Left cardiac atrium (tissue), 4 donors: ENCODE measurements around the gene L3MBTL2. TPM values are rescaled to one million over a fixed set of nuclear protein-coding genes. Genes with fewer than 3 reads are reported as not detected.
A peak's percentile ranks its signal among the peaks of the same experiment; 100 is the strongest.

Experiments
- ATAC-seq, 2 donors: fragments of 200-7000 bp; cut with Tn5 transposase; one replicate each; pipeline ENCODE4 v1.9.1; 2020; ENCODE audit warnings: mild to moderate bottlenecking in 2 of 2, moderate library complexity in 2 of 2
- DNase-seq: peaks from one replicate; pipeline ENCODE4 v3.0.0-alpha.2; 2020
- intact Hi-C, 2 donors: fragments of 100-400 bp; cut with DNase I; formaldehyde crosslinking; loops; one replicate each; pipeline versions ENCODE4 v1.14.1 to v1.15.1; 2022 to 2023
- total RNA-seq, 2 donors: library from RNA; stranded (reverse); fragmentation: NEBNext Ultra II Directional; extraction: Animal tissue kit (Norgen Biotek cat#: 25700); gene quantifications; one replicate each; pipeline ENCODE4 v1.2.1, GENCODE V29; 2021
- donor health status: DM: no; HTN: yes; CAD: no.
- donor health status: DM: no; HTN: yes; CAD: no; lungs with severe emphysema.
- donor health status: DM: yes; HTN: yes; CAD: no.
- donor health status: Dilated cardiomyopathy.

L3MBTL2 gene
- total RNA-seq, 2 donors from 2014 or later, result 13.6 to 15.4 TPM

DNA sequence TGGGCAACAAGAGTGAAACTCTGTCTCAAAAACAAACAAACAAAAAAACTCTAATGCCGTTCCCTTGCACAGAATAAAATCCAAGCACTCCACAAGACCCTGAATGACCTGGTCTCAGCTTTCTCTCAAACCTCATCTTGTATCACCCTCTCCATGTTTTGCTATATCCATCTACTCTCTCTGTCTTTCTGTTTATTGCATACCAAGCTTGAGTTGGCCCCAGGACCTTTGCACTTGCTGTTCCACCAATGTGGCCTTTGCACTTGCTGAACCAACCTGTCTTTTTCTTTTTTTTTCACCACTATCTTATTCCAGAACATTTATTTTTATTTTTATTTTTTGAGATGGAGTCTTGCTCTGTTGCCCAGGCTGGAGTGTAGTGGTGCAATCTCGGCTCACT lies 2.0 kb upstream of the L3MBTL2 start:
- no peak for DNase-seq
- ATAC-seq, result no peak
- intact Hi-C loops, result no loop called here

DNA sequence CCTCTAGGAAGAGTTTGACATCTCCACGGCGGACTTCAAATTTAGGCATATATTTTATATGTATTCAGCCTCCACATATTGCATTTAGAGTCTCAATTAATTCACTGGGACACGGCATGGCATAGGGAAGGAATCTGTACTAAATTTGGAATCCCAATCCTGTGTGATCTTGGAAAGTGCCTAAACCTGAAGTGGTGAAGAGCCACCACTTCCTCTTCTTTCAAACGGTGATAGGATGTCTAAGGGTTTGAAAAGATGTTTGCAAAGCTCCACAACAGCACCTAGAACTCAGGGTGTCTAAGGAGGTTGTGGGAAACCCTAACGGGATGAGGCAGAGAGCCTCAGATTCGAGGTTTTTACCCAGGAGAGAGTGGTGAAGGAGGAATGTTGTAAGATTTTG lies 1.0 kb upstream of the L3MBTL2 start:
- DNase-seq, result no peak
- no peak for ATAC-seq
- intact Hi-C loops, result no loop called here

DNA sequence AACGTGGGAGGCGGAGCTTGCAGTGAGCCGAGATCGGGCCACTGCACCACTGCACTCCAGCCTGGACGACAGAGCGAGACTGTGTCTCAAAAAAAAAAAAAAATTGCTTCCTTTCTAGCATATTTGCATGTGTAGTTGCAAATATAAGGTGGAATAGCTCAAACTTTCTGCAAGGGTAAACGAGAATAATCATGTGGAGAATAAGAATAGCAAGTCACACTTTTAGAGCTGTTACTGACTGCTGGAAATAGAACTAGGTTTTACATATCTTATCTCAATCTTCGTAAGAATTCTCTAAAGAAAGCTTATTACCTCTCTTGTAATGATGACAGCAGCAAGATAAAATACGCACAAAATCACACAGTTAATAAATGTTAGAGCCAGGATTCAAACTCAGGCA lies 1.6 kb downstream of the L3MBTL2 start:
- intact Hi-C loops, result loop anchor here in 1 of 2 donors (5.0 kb wide), 1 partner anchor 81 kb away; the partner anchor contains the start of gene RANGAP1
- DNase-seq (no peak), ATAC-seq (no peak)

DNA sequence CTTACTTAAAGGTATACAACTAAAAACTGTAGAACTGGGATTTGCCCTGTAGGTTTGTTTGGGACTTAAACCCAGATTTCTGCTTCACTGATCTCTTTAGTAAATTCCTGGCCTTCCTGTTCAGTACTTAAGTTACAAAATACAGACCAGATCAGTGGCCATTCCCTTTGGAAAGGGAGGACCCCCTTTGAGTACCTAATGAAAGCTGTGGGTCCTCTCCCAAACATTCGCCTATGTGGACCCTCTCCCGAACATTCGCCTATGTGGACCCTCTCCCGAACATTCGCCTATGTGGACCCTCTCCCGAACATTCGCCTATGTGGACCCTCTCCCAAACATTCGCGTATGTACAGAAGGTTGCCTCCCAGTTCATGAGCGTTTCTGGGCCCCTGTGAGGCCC lies 10.3 kb downstream of the L3MBTL2 start:
- intact Hi-C loops, result no loop called here
- DNase-seq (no peak), ATAC-seq (no peak)

DNA sequence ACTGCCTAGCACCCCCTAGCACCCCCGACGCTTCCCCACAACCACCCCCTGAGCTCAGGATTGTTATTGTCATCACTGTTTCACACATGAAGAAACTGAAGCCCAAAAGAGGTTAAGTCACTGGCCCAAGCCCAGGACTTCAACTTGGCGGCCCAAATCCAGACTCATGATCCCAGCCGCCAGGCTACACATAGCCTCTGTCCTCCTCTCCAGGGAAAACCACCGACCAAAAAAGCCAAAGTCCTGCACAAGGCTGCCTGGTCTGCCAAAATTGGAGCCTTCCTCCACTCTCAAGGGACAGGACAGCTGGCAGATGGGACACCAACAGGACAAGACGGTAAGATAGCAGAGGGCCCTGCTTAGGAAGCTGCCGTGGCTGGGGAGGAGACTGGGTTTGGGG lies 10.8 kb downstream of the L3MBTL2 start:
- intact Hi-C loops, result no loop called here
- ATAC-seq, result no peak
- DNase-seq, result no peak

DNA sequence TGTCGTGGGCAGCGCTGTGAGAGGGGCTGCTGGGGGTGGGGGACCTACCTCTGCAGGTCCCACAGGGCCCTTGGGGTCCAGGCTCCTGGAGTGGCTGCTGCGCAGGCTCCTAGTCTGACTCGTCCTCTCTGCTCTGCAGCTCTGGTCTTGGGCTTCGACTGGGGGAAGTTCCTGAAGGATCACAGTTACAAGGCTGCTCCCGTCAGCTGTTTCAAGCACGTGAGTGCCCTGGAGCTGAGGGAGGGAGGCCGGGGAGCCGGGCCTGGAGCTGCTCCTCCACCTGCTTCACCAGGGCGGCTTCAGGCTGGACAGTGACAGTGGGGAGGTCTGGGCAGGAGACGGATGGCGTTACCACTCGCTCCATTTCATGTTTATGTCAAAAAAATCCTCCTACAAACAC lies 11.9 kb downstream of the L3MBTL2 start:
- DNase-seq (no peak), ATAC-seq (peak; percentile 12 to 24)
- intact Hi-C loops, result no loop called here

DNA sequence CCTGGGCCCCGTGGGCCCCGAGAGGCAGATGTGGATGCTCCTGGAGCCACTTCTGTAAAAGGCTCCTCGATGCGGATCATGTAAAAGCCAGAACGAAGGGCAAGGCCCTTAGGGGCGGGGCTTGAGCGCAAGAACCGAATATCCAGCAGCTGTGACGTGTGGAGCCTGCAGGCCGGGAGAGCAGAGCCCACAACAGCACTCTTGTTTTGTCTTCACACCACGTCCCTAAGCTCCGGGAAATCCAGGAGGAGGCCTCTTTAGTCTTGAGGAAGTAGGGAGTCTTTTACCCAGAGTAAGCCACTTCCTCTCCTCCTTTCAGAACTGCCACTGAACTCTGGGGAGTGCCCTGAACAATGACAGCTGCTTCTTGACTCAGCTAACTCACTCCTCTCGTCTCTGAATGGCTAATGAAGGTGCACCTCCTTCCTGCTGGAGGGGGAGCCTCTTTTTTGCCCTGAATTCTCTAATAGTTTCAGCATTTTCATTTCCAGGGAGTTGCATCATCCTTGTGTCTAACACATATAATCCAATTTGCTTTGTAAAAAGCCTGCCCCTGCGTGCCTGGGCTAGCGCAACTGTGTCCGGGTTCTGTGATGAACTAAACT lies 12.5 kb downstream of the L3MBTL2 start:
- DNase-seq (peak; percentile 81), ATAC-seq (peak; percentile 91 to 92)
- intact Hi-C loops, result no loop called here

DNA sequence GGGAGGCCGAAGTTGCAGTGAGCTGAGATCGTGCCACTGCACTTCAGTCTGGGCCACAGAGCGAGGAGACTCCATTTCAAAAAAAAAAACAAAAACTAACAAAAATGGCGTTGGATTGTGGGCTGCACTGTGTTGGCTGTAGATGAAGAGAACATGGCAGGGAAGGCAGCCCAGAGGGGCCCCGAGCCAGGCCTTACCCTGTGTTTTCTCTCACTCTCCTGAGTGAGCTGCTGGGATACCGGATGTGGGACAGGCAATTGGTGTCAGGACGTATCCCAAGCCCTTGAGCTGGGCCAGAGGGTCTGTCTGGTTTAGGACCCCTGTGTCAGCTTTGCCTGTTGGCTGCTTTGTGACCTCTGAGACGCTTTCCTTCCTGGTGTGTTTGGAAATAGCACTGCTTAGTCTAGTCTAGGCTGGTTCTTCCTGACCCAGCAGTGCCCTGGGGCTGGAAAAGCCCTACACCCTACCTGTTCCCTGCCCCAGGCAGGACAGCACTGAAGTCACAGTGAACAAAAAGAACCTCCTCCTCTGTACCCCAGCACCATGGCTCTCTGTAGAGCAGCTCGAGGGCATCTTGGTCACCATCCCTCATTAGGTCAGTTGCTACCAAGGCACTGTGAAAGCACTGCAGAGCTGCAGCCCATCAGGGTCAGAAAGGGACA lies 17.9 kb downstream of the L3MBTL2 start:
- ATAC-seq (no peak), DNase-seq (no peak)
- intact Hi-C loops, result no loop called here

DNA sequence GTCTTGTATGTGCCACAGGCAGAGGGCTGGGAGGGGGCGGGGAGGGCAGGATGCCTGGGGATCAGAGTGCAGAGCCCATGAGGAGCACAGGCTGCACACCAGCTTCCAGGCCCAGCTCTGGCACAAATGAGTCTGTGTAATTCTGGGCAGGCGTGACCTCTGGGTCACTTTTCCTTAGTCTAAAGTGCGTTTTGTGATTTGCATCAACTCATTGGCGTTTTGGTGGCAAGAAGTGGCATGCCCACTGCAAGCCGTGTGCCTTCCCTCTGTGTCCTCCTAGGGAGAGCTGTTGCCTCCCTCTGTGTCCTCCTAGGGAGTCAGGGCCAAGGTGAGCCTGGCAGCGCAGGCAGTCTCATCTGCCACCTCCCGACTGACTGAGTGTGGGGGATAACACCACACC lies 18.4 kb downstream of the L3MBTL2 start:
- intact Hi-C loops, result no loop called here
- ATAC-seq, result peak in 1 of 2 donors; percentile 36
- no peak for DNase-seq

DNA sequence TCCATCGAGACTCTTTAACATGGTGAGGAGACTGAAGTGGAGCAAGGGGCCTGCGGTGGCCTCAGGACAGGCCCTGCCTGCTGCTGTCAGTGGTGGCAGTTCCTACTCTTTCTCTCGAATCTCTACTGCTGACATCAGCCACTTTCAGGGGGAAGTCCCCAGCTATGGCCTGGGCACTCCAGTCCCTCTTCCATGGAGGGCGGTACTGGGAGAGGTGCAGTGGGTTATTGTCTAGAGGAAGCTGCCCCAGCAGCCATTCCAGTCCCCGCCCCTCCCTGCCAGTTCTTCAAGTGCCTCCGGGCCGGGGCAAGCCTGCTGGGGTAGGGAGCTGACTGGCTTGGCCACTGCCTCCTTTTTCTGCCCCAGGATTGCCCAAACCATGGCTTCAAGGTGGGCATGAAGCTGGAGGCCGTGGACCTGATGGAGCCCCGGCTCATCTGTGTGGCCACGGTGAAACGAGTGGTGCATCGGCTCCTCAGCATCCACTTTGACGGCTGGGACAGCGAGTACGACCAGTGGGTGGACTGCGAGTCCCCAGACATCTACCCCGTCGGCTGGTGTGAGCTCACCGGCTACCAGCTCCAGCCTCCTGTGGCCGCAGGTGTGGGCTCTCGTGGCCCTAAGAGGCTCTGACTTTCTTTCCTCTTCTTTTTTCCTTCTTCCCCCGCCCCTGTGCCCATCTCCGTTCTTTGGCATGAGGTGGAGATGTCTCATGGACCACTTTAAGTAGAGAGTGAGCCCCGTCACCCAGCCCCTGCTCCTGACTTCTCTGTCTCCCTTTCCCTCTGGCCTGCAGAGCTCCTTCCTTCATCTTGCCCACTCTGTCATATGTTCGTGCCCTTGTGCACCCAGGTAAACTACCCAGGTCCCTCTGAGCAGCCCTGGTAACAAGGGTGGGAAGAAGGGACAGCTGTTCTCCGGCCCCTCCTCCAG lies 21.9 kb downstream of the L3MBTL2 start:
- ATAC-seq, result peak; percentile 7 to 51
- intact Hi-C loops, result no loop called here
- DNase-seq, result no peak

DNA sequence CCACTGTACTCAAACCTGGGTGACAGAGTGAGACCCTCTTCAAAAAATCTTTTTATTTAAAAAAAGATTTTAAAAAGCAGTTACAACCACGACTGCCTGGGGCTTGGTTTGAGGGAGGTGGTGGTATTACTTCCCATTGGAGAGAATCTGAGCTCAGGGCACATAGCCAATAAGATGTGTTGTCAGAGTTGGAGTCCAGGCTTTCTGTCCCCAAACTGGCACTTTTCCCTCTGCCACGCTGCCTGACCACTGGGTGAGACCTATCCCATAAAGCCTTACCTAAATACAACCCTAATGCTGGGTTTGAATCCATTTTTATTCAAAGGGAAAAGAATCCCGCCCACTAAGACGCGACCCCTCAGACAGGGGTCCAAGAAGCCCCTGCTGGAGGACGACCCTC lies 24.1 kb downstream of the L3MBTL2 start:
- ATAC-seq, result no peak
- intact Hi-C loops, result no loop called here
- DNase-seq, result no peak

DNA sequence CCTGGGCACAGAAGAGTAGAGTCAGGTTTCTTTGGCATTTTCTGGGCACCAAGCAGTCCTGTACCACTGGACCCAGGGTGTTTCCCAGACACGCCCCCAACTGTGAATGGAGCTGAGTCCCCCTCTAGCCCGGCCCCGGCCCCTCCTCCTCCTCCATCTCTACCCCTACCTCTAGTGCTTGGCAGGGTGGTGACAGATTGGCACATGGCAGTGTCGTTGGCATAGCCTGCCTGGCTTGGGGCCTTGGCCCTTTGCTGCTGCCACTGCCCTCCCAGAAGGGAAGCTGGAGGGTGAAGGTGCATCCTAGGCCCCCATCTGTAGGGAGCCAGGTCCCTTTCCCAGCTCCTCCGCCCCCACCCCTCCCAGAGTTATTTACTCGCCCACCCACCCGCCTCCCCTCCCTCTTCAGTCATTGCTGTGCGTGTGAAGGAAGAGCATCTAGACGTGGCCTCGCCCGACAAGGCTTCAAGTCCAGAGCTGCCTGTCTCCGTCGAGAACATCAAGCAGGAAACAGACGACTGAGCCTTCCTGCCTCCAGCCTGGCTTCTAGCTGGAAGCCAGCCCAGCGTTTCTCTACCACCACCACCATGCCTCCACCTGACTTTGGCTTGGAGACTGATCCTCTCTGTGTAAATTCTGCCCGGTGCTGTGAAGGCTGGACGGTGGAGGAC lies 24.8 kb downstream of the L3MBTL2 start:
- intact Hi-C loops, result no loop called here
- DNase-seq (no peak), ATAC-seq (peak; percentile 48 to 64)

DNA sequence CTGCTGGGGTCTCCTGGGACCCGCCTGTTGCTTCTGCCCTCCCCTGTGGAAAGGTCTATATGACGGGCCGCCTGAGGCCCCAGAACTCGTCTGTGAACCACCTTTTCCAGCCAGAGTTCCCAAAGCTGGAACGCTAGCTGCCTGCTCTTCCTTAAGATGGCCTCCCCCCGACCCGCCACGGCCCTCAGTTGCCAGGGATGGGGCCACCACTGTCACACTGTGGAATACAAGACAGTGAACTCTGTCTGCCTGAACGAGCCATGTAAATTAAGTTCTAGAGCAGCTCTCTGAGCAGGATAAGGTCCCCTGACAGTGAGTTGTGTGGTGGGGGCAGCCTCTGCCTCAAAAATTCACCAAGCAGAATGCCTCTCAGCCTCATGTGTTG lies 25.3 kb downstream of the L3MBTL2 start:
- DNase-seq (no peak), ATAC-seq (no peak)
- intact Hi-C loops, result no loop called here

DNA sequence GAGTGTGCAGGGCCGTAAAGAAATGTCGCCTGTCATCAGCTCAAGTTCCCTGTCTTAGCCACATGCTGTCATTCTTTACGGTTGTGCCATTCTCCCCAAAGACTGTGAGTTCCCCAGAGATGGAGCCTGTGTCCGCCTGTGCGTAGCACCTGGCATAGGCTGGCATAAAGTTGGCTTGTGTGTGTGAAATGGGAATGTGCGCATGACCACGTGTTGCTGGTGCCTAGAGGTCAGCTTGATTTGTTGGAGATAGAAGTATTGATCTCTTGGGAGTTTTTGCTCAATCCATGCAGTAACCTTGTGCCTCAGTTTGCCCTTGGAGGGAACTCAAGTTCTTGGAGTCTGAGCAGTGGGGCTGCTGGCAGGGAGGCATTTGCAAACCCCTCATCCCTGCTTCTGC lies 26.3 kb downstream of the L3MBTL2 start:
- ATAC-seq, result no peak
- no peak for DNase-seq
- intact Hi-C loops, result no loop called here

DNA sequence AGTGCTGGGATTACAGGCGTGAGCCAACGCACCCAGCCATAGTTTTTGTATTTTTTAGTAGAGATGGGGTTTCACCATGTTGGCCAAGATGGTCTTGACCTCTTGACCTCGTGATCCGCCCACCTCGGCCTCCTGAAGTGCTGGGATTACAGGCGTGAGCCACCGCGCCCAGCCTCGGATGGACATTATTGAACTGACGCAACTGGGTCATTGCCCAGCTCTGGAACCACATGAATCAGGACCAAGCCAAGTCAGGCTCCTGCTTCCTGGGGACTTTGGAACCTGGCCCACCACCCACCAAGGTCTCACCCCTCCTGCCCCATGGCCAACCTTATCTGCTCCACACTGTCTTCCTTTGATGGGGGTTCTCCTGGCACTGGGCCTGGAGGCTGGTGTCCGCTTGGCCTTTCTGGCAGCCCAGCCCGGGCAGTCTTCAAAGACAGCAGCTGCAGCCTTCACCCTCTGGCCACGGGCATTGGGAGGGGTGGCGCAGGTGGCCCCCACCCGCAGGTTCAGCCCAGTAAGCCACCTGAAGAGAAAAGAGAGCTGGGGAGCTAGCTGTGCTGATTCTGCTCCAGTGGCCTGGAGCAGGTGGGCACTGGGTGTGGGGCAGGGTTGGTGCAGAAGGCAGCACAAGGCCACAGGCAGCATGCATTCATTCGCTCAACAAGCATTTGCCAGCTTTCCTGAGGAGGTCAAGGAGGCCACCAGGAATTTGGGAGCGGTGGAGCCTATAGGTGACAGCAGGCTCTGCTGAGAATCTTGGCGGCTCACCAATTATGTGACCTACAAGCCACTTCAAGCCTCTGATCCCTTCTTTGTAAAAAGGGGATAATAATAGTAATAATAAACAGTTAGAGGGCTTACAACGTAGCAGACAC lies 29.9 kb downstream of the L3MBTL2 start:
- intact Hi-C loops, result loop anchor here in 1 of 2 donors (5.0 kb wide), 1 partner anchor 38 kb away; no protein-coding TSS in a partner anchor
- DNase-seq (no peak), ATAC-seq (no peak)

DNA sequence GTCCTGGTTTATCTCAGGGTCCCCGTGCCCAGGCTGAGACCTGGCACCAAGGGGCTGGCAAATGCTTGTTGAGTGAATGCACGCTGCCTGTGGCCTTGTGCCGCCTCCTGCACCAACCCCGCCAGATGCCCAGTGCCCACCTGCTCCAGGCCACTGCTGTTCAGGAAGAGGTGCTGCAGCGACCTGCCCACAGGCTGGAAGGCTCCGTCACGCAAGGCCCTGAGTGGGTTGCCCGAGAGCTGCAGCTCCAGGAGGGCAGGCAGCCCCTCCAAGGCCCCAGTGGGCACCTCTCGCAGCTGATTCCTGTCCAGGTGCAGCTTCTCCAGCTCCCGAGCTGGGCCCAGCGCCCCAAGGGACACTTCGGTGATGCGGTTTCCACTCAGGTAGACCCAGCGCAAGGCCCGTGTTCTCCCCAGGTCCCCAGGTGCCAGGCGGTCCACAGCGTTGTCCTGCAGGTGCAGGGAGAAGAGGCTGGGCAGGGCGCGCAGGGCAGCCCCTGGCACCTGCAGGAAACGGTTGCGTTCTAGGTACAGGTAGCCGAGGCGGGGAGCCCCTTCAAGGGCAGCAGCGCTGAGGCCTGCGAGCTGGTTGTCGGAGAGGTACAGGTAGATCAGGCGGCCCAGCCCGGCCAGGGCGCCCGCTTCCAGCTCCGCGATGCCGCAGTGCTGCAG lies 32.1 kb downstream of the L3MBTL2 start:
- intact Hi-C loops, result loop anchor here in 1 of 2 donors (5.0 kb wide), 1 partner anchor 40 kb away; no protein-coding TSS in a partner anchor
- ATAC-seq (no peak), DNase-seq (no peak)

DNA sequence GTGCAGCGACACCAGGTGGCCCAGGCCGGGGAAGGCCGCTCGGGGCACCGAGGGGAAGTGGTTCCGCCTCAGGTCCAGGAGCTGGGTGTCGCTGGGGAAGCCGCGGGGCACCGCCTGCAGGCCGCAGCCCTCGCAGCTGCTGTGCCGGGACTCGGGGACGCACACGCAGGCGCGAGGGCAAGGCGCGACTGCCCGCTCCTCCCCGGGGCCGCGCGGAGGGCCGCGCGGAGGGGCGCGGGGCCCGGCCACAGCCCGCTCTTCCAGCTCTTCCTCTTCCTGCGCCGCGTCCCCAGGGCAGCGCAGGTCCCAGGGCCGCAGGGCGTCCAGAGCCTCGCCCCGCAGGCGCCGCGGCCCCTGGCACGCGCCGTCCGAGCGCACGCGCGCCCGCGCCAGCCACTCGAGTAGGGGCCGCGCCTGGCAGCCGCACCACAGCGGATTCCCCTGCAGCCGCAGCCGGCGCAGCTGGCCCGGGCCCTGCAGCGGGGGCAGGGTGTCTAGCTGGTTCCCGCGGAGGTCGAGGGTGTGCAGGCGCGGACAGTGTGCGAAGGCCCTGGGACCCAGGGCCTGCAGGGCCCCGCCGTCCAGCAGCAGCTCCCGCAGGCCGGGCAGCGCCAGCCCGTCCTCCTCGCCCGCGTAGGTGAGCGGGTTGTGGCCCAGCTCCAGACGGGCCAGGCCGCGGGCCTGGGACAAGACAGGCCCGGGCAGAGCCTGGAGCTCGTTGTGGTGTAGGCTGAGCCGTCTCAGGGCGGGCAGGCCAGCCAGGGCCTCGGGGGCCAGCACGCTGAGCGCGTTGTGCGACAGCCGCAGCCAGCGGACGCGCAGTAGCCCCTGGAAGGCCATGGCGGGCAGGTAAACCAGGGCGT lies 32.8 kb downstream of the L3MBTL2 start:
- peak; percentile 74 for DNase-seq
- peak; percentile 60 to 73 for ATAC-seq
- intact Hi-C loops, result loop anchor here in 1 of 2 donors (5.0 kb wide), 1 partner anchor 41 kb away; no protein-coding TSS in a partner anchor
